Muscle layer of colon (tissue), 2 donors: ENCODE measurements around the gene KIAA0408.
A peak's percentile ranks its signal among the peaks of the same experiment; 100 is the strongest.
"Not testable (repeated sequence)": the region's sequence is repeated elsewhere in the genome, so short reads cannot be mapped to it uniquely, and the experiment has no call there.

ENCODE experiments used
- H3K27ac ChIP-seq: one replicate; pipeline ENCODE4 v1.7.0; 2013; ENCODE audit warnings: low read depth, mild to moderate bottlenecking, low read length, moderate library complexity
- H3K27me3 ChIP-seq, 2 donors: one replicate each; pipeline ENCODE4 v1.7.0; 2013; ENCODE audit warnings: low read length in 2 of 2, mild to moderate bottlenecking in 2 of 2; ENCODE audit not compliant: insufficient read depth in 2 of 2, control insufficient read depth in 1 of 2
- H3K36me3 ChIP-seq: one replicate; pipeline ENCODE4 v1.7.0; 2013; ENCODE audit warnings: mild to moderate bottlenecking, low read length; ENCODE audit not compliant: insufficient read depth
- H3K4me1 ChIP-seq: one replicate; pipeline ENCODE4 v1.7.0; 2013; ENCODE audit warnings: mild to moderate bottlenecking, low read length; ENCODE audit not compliant: insufficient read depth
- H3K4me3 ChIP-seq, 2 donors: one replicate each; pipeline ENCODE4 v1.7.0; 2013; ENCODE audit warnings: low read length in 2 of 2, low read depth in 1 of 2, mild to moderate bottlenecking in 1 of 2, moderate library complexity in 1 of 2
- H3K9ac ChIP-seq: one replicate; pipeline ENCODE4 v1.7.0; 2013; ENCODE audit warnings: low read length
- H3K9me3 ChIP-seq: one replicate; pipeline ENCODE4 v1.7.0; 2013; ENCODE audit warnings: mild to moderate bottlenecking, low read length
- donor health status: abdominal sarcoma.
- donor health status: Adenocarcinoma of cecum.

The KIAA0408 gene

DNA sequence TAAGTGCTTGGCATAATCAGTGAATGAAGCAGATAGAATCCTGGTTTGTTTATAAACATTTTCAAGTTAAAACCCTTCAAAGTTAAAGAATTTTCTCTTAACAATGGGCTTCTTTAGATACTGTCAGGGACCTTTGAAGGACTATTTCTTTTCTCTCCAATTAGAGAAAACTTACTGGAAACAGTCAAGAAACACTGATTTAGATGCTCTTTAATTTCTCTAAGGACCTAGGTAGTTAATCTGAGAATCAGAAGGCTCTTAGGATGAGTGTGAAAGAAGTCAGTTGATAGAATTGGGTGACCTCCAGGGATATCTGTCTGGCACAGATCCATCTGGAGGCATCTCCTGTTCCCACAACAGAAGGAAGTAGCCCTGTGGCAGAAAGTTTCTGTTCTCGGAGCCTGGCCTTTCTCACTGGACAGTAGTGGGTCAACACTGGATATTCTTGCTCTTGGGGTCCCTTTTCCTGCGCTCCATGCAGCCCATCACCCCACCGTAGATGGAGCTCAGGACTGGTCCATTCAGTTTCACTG lies 22.5 kb downstream of the KIAA0408 start:
- Histone ChIP-seq H3K27me3 (no peaks in the 10 kb centered on the region), H3K36me3 (no peaks in the 10 kb centered on the region), H3K4me1 (peaks cover 7% of the 10 kb centered on the region), H3K27ac (no peak overlapping the region), H3K9ac (no peak overlapping the region), H3K9me3 (no peaks in the 10 kb centered on the region), H3K4me3 (no peak overlapping the region)

DNA sequence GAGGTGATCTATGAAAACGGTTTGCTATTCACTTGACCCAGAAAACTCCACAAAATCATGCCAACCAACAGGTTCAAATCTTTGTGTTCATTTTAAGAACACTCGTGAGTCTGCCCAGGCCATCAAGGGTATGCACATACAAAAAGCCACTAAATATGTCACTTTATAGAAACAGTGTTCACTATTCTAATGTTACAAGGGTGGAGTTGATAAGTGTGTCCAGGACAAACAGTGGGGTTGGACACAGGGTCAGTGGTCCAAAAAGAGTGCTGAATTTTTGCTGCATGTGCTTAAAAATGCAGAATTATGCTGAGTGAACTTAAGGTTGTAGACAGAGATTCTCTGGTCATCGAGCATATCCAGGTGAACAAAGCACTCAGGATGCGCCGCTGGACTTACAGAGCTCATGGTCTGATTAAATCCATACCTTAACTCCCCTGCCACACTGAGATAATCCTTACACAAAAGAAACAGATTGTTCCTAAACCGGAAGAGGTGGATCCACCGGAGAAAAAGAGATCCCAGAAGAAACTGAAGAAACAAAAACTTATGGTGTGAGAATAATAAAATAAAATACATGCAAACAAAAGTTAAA lies 23.5 kb downstream of the KIAA0408 start:
- Histone ChIP-seq H3K27me3 (no peaks in the 10 kb centered on the region), H3K27ac (no peak overlapping the region), H3K9me3 (no peaks in the 10 kb centered on the region), H3K9ac (no peak overlapping the region), H3K4me3 (no peak overlapping the region), H3K4me1 (peaks cover 7% of the 10 kb centered on the region), H3K36me3 (no peaks in the 10 kb centered on the region)

- H3K36me3 ChIP-seq = no peaks in the 10 kb centered on the region
- no peak overlapping the region for H3K27ac ChIP-seq
- no peaks in the 10 kb centered on the region for H3K9me3 ChIP-seq
- peaks cover 7% of the 10 kb centered on the region for H3K4me1 ChIP-seq
- H3K4me3 ChIP-seq = no peak overlapping the region
- H3K27me3 ChIP-seq = no peaks in the 10 kb centered on the region
- H3K9ac ChIP-seq = no peak overlapping the region
Measured at GRCh38 chr6:127434651-127435050, 24.5 kb downstream of the KIAA0408 start.

DNA sequence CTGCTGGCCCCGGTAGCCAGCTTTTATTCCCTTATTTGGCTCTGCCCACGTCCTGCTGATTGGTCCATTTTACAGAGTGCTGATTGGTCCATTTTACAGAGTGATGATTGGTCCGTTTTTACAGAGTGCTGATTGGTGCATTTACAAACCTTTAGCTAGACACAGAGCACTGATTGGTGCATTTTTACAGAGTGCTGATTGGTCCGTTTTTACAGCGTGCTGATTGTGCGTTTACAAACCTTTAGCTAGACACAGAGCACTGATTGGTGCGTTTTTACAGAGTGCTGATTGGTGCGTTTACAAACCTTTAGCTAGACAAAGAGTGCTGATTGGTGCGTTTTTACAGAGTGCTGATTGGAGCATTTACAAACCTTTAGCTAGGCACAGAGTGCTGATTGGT lies 30.6 kb downstream of the KIAA0408 start:
- H3K4me3 ChIP-seq = not testable (repeated sequence)

DNA sequence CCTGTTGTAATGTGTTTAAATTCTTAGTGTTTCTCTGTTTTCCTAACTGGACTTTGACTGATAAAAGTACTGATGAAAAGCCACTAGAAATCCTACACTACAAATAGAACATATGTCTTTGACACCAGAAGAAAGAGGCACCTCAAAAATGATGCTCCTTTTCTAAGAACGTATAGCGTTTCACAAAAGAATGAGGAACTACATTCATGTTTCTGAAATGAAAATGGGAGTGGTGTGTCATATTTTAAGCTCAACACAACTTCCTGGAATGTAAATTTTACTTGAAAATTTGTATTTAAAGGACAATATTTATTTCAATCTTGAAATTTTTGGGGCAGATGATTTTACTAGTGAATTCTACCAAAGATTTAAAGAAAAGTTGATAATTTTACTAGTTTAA lies 35.3 kb downstream of the KIAA0408 start:
- no peak overlapping the region for H3K9ac ChIP-seq
- no peaks in the 10 kb centered on the region for H3K27me3 ChIP-seq
- no peaks in the 10 kb centered on the region for H3K9me3 ChIP-seq
- H3K27ac ChIP-seq = peak overlapping the region; percentile 51
- no peak overlapping the region for H3K4me3 ChIP-seq
- no peaks in the 10 kb centered on the region for H3K36me3 ChIP-seq
- H3K4me1 ChIP-seq = peaks cover 22% of the 10 kb centered on the region

More for the DNA sequence above, 30.6 kb downstream of the KIAA0408 start:
- H3K9me3 ChIP-seq, H3K27ac ChIP-seq, H3K36me3 ChIP-seq, H3K27me3 ChIP-seq, H3K4me1 ChIP-seq, H3K9ac ChIP-seq: not testable (repeated sequence)

- Histone ChIP-seq H3K4me1 (peaks cover 22% of the 10 kb centered on the region), H3K27ac (peak overlapping the region; percentile 35)
- not testable (repeated sequence) for H3K27me3 ChIP-seq, H3K9me3 ChIP-seq, H3K4me3 ChIP-seq, H3K36me3 ChIP-seq, H3K9ac ChIP-seq
Measured at GRCh38 chr6:127421164-127421563, 38.0 kb downstream of the KIAA0408 start.

GRCh38 chr6:127420556-127420955 lies 38.6 kb downstream of the KIAA0408 start:
- Histone ChIP-seq H3K27me3 (no peaks in the 10 kb centered on the region), H3K4me1 (peaks cover 22% of the 10 kb centered on the region), H3K9me3 (no peaks in the 10 kb centered on the region), H3K36me3 (no peaks in the 10 kb centered on the region), H3K27ac (peak overlapping the region; percentile 35), H3K4me3 (no peak overlapping the region), H3K9ac (no peak overlapping the region)

GRCh38 chr6:127415096-127415495 lies 44.1 kb downstream of the KIAA0408 start:
- H3K4me1 ChIP-seq = no peaks in the 10 kb centered on the region
- no peak overlapping the region for H3K4me3 ChIP-seq
- H3K27me3 ChIP-seq = no peaks in the 10 kb centered on the region
- no peaks in the 10 kb centered on the region for H3K36me3 ChIP-seq
- no peak overlapping the region for H3K9ac ChIP-seq
- no peaks in the 10 kb centered on the region for H3K9me3 ChIP-seq
- no peak overlapping the region for H3K27ac ChIP-seq

GRCh38 chr6:127413123-127413522 lies 46.1 kb downstream of the KIAA0408 start:
- not testable (repeated sequence) for H3K27me3 ChIP-seq, H3K9ac ChIP-seq

GRCh38 chr6:127412016-127412415 lies 47.2 kb downstream of the KIAA0408 start:
- not testable (repeated sequence) for H3K9ac ChIP-seq, H3K4me3 ChIP-seq, H3K36me3 ChIP-seq, H3K27ac ChIP-seq, H3K27me3 ChIP-seq, H3K9me3 ChIP-seq, H3K4me1 ChIP-seq

More at GRCh38 chr6:127413123-127413522, 46.1 kb downstream of the KIAA0408 start:
- H3K4me1 ChIP-seq, H3K9me3 ChIP-seq, H3K27ac ChIP-seq, H3K36me3 ChIP-seq, H3K4me3 ChIP-seq: not testable (repeated sequence)
